ENCODE measurements around the gene SIRT3.
A peak's percentile ranks its signal among the peaks of the same experiment; 100 is the strongest.

- TF ChIP-seq, protein P1, sequence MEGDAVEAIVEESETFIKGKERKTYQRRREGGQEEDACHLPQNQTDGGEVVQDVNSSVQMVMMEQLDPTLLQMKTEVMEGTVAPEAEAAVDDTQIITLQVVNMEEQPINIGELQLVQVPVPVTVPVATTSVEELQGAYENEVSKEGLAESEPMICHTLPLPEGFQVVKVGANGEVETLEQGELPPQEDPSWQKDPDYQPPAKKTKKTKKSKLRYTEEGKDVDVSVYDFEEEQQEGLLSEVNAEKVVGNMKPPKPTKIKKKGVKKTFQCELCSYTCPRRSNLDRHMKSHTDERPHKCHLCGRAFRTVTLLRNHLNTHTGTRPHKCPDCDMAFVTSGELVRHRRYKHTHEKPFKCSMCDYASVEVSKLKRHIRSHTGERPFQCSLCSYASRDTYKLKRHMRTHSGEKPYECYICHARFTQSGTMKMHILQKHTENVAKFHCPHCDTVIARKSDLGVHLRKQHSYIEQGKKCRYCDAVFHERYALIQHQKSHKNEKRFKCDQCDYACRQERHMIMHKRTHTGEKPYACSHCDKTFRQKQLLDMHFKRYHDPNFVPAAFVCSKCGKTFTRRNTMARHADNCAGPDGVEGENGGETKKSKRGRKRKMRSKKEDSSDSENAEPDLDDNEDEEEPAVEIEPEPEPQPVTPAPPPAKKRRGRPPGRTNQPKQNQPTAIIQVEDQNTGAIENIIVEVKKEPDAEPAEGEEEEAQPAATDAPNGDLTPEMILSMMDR (IDR thresholded peaks at IDR 0.05), result no peak
- TF ChIP-seq POLR2AphosphoS5 (IDR thresholded peaks at IDR 0.05), result peak; percentile 53
These were observed 929 bp upstream of the SIRT3 start, which contains the start of gene PSMD13 for GRCh38 chr11:236774-237767.
